ENCODE measurements around the gene RNF220.

The RNF220 gene

DNA sequence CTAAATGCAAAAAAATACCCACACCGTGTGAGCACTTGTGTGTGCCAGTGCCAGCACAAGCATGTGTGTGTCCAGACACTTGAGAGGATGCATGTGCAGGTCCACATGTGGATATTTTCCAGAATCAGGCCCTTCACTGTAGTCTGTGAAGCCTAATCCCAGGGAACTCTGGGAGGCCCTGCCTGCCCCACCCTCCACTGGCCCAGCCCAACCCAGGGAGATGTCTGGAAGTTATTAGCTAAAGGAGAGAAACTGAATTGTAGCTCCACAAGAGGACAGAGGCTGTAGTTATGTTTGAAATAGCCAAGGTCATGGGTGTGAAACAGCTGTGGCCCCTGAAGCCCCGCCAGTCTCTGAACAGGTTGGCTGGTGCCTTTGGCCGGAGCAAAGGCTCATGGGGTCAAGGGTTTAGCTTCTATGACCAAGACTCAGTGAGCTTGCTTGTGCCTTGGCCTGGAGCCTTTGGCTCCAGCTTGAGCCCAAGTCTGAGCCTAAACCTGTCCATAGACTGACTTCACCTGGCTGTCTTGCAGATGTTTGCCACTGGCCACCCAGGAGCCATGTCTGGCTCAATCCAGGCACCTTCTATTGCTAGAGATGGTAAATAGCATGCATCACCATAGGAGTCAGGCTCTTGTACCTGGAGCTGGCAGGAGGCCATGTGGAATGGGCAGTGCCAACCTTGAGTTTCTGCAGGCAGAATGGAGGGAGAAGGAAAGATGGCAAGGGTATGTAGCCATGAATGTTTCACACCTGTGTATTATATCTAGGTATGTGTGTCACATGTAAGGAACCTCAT is 199.3 kb downstream of the RNF220 start:
- no peak overlapping the region for H3K27ac ChIP-seq
- TF ChIP-seq, protein P1, sequence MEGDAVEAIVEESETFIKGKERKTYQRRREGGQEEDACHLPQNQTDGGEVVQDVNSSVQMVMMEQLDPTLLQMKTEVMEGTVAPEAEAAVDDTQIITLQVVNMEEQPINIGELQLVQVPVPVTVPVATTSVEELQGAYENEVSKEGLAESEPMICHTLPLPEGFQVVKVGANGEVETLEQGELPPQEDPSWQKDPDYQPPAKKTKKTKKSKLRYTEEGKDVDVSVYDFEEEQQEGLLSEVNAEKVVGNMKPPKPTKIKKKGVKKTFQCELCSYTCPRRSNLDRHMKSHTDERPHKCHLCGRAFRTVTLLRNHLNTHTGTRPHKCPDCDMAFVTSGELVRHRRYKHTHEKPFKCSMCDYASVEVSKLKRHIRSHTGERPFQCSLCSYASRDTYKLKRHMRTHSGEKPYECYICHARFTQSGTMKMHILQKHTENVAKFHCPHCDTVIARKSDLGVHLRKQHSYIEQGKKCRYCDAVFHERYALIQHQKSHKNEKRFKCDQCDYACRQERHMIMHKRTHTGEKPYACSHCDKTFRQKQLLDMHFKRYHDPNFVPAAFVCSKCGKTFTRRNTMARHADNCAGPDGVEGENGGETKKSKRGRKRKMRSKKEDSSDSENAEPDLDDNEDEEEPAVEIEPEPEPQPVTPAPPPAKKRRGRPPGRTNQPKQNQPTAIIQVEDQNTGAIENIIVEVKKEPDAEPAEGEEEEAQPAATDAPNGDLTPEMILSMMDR (conservative IDR thresholded peaks at IDR 0.05), result no peak
- TF ChIP-seq ZFX (IDR thresholded peaks at IDR 0.05), result no peak

DNA sequence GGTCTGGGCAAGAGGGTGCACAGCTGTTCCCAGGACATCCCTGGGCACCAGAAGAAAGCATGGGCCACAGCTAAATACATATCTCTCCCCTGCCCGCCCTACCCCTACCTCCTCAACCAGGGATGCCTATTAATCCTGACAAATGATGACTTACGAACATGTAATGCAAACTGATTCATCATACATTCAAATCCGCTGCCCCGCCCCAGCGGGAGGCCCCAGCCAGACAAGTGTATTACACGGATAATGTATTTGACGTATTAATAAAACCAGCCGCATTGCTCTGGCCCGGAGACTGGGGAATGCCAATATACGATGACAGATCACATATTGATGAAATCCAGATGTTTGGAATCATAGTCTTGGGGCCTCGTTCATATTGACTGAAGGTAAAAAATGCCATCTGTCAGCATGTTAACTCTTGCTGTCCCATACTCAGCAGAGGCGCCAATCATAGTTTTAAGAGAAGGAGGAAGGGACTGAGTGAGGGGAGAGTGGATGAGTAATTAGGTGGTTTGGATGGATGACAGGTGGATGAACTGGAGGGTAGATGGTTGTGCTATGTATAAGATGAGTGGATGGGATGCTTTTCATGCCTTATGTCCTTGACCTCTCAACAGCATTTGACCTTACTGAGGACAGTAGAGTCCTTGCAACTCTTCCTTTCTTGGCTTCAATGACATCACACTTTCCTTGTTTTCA is 201.0 kb downstream of the RNF220 start:
- no peak overlapping the region for H3K27ac ChIP-seq
- TF ChIP-seq ZFX (IDR thresholded peaks at IDR 0.05), result no peak
- TF ChIP-seq, protein P1 (conservative IDR thresholded peaks at IDR 0.05), result no peak

DNA sequence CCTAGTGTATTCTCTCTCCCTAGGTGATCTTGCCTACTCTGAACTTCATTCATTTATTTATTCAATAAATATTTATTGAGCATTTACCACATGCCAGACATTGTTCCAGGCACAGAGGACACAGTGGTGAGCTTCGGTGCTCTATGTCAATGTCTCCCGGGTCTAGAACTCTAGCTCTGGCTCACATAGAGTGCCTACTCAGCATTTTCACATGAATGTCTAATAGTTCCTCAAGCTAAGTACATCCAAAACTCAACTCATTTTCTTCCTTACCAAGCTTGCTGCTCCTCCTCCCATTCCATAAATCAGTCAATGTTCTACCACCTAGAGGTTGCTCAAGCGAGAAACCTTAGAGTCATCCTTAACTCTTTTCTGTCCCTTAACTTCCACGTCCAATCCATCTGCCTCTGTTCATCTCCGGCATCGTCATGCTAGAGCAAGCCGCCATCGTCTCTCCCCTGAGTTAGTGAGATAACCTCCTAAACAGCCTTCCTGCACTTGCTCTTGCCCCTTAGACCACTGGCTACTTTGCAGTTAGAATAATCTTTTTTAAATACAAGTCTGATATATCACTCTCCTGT is 201.7 kb downstream of the RNF220 start:
- no peak for TF ChIP-seq ZFX (IDR thresholded peaks at IDR 0.05)
- TF ChIP-seq, protein P1 (conservative IDR thresholded peaks at IDR 0.05), result no peak
- H3K27ac ChIP-seq, result no peak overlapping the region

DNA sequence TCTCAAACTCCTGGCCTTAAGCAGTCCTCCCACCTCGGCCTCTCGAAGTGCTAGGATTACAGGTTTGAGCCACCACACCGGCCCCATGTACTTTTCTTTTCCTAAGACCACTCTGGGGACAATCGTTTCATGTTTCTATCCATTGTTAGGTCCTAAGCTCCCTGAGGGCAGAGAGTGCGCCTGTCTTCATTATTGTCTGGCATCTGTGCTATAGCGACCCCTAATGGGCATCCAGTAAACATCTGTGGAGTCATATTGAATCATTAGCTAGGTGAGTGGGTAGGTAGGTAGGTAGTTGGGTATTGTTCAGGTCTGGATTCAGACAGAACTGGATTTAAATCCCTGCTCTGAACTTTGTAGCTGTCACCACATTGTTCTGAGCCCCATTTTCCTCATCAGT is 203.1 kb downstream of the RNF220 start:
- no peak for TF ChIP-seq ZFX (IDR thresholded peaks at IDR 0.05)
- TF ChIP-seq, protein P1 (conservative IDR thresholded peaks at IDR 0.05), result no peak; the same call in 1 of the 2 replicates
- no peak overlapping the region for H3K27ac ChIP-seq

DNA sequence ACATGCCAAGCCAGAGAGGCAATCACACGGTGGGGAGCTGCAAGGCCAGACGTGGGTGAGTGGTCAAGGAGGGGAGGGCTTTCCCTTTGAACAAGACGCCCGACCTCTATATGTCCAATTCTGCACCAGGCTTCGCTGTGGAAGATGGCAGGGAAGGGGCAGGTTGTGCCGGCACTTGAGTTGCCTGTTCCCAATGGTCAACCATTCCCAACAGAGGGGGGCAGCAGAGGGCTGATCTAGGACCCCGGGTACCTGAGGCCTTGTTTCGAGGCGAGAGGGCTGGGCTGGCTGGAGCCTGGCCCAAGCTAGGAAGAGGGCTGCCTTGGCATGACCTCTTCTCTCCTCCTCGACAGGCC is 204.3 kb downstream of the RNF220 start:
- H3K27ac ChIP-seq, result no peak overlapping the region
- TF ChIP-seq, protein P1 (conservative IDR thresholded peaks at IDR 0.05), result no peak; the same call in 1 of the 2 replicates
- no peak for TF ChIP-seq ZFX (IDR thresholded peaks at IDR 0.05)

DNA sequence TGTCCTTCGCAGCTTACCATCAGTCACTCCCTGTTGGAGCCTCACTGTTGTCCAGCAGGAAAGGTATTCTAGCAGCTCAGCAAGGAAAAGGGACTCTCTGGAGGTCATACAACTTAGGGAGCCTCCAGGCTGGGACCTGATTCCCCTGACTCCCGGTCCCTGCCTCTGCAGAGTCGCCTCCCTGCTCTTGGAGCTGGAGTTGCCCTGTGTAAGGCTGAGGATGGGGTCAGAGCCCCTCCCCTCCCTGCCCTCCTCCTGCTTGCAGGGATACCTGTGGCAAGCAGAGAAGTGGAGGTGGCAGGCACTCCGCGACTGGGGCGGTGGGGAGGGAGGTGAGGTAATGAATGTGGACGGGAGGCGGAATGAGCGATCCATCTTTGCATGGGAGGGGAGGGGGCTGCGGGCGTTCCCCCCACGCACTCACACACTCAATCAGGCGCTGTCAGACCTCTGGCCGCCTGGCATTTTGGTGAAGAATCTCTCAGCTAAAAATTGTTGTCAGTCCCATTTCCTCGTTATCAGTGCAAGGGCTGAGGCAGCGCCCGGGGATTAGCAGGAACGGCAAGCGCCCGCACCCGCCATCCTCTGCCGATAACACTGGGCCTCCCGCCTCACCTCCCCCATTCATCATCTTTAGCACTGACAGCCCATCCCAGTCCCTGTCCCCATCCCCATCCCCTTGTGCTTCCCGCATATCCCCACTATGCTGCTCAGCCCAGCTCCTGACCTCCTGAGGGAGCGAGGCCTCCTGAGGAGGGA is 204.9 kb downstream of the RNF220 start:
- TF ChIP-seq, protein P1 (conservative IDR thresholded peaks at IDR 0.05), result no peak
- no peak for TF ChIP-seq ZFX (IDR thresholded peaks at IDR 0.05)
- H3K27ac ChIP-seq, result no peak overlapping the region

Measured in C4-2B (cell line).